Glomerular visceral epithelial cell (primary cell): ENCODE results near the gene BRINP3.

Experiments used
- DNase-seq: peaks from one replicate; pipeline ENCODE4 v3.0.0-alpha.2; 2016; ENCODE audit errors: extremely low spot score

BRINP3 gene

GRCh38 chr1:190452272-190452848 lies 25.3 kb downstream of the BRINP3 start:
- no peak for DNase-seq

GRCh38 chr1:190444464-190444863 lies 33.2 kb downstream of the BRINP3 start:
- DNase-seq, result no peak

- DNase-seq, result no peak
Observed at GRCh38 chr1:190439447-190439846, 38.2 kb downstream of the BRINP3 start.

- DNase-seq, result peak; percentile 36
Observed at GRCh38 chr1:190436615-190437014, 41.0 kb downstream of the BRINP3 start.

GRCh38 chr1:190429932-190430331 lies 47.7 kb downstream of the BRINP3 start:
- no peak for DNase-seq

- DNase-seq, result no peak
Observed at GRCh38 chr1:190429141-190429540, 48.5 kb downstream of the BRINP3 start.

- DNase-seq, result no peak
Observed at GRCh38 chr1:190416239-190416638, 61.4 kb downstream of the BRINP3 start.

- no peak for DNase-seq
Observed at GRCh38 chr1:190413142-190413541, 64.5 kb downstream of the BRINP3 start.

- no peak for DNase-seq
Observed at GRCh38 chr1:190403402-190403801, 74.3 kb downstream of the BRINP3 start.

- no peak for DNase-seq
Observed at GRCh38 chr1:190399233-190399632, 78.4 kb downstream of the BRINP3 start.

- no peak for DNase-seq
Observed at GRCh38 chr1:190391582-190391981, 86.1 kb downstream of the BRINP3 start.

GRCh38 chr1:190377991-190378390 lies 99.7 kb downstream of the BRINP3 start:
- no peak for DNase-seq

- no peak for DNase-seq
Observed at GRCh38 chr1:190377294-190377693, 100.4 kb downstream of the BRINP3 start.

- DNase-seq, result no peak
Observed at GRCh38 chr1:190376044-190376443, 101.6 kb downstream of the BRINP3 start.

GRCh38 chr1:190373705-190374336 lies 103.8 kb downstream of the BRINP3 start:
- no peak for DNase-seq

- DNase-seq, result no peak
Observed at GRCh38 chr1:190367200-190367599, 110.5 kb downstream of the BRINP3 start.

GRCh38 chr1:190365283-190365682 lies 112.4 kb downstream of the BRINP3 start:
- no peak for DNase-seq

- no peak for DNase-seq
Observed at GRCh38 chr1:190353538-190354101, 124.0 kb downstream of the BRINP3 start.

GRCh38 chr1:190344454-190344853 lies 133.2 kb downstream of the BRINP3 start:
- DNase-seq, result no peak

- no peak for DNase-seq
Observed at GRCh38 chr1:190338829-190339228, 138.8 kb downstream of the BRINP3 start.

- DNase-seq, result no peak
Observed at GRCh38 chr1:190328871-190329270, 148.8 kb downstream of the BRINP3 start.

GRCh38 chr1:190328361-190328760 lies 149.3 kb downstream of the BRINP3 start:
- DNase-seq, result no peak

- no peak for DNase-seq
Observed at GRCh38 chr1:190327271-190327670, 150.4 kb downstream of the BRINP3 start.

GRCh38 chr1:190323530-190323929 lies 154.1 kb downstream of the BRINP3 start:
- DNase-seq, result no peak
